K562 (cell line): ENCODE measurements around the gene NAALAD2. TPM values are rescaled to one million over a fixed set of nuclear protein-coding genes. Genes with fewer than 3 reads are reported as not detected.

ENCODE experiments used
- ARID1B ChIP-seq: fragments of 450-650 bp; IDR thresholded peaks from 2 replicates; pipeline ENCODE4 v1.6.1; 2016; ENCODE audit warnings: antibody characterized with exemption, mild to moderate bottlenecking, inconsistent platforms
- ARID3A ChIP-seq: IDR thresholded peaks from 2 replicates; pipeline ENCODE4 v1.6.1; 2012; ENCODE audit warnings: low read depth, low read length, improper control_type of control experiment, borderline replicate concordance
- ARNT ChIP-seq, 2 experiments: fragments of 450-650 bp; IDR thresholded peaks; 2 replicates each; pipeline ENCODE4 v1.6.1; 2016; ENCODE audit warnings: mild to moderate bottlenecking in 1 of 2
- ATF3 ChIP-seq, 2 experiments: fragments of 450-650 bp in 1 of 2; sonication (generic) in 1 of 2; formaldehyde crosslinking in 1 of 2; IDR thresholded peaks in 1 of 2; conservative IDR thresholded peaks in 1 of 2; 2 replicates each; pipeline versions ENCODE4 v1.6.1 to v1.8.1; 2016 to 2023; ENCODE audit warnings: mild to moderate bottlenecking in 2 of 2, moderate library complexity in 2 of 2, inconsistent platforms in 1 of 2, missing genetic modification reagents in 1 of 2
- CREM ChIP-seq: IDR thresholded peaks from 2 replicates; pipeline ENCODE4 v1.6.1; 2014; ENCODE audit warnings: antibody characterized with exemption, low read depth
- DPF2 ChIP-seq: fragments of 450-650 bp; IDR thresholded peaks from 2 replicates; pipeline ENCODE4 v1.6.1; 2016
- HOXB6 ChIP-seq: fragments of 250-450 bp; sonication (Bioruptor Pico); IDR thresholded peaks from 2 replicates; pipeline ENCODE4 v1.5.1; 2022; ENCODE audit warnings: mild to moderate bottlenecking, borderline replicate concordance
- JUND ChIP-seq, 2 experiments: IDR thresholded peaks; 2 replicates in 1 of 2; 3 replicates in 1 of 2; pipeline ENCODE4 v1.6.1; 2011; ENCODE audit warnings: borderline replicate concordance in 2 of 2, low read depth in 2 of 2, low read length in 2 of 2, improper control_type of control experiment in 1 of 2, missing biosample characterization in 1 of 2, missing genetic modification characterization in 1 of 2, missing genetic modification reagents in 1 of 2
- KLF10 ChIP-seq: fragments of 250-450 bp; sonication (Bioruptor Pico); IDR thresholded peaks from 2 replicates; pipeline ENCODE4 v1.6.1; 2021; ENCODE audit warnings: matching md5 sums
- MTA3 ChIP-seq: fragments of 450-650 bp; formaldehyde crosslinking; IDR thresholded peaks from 2 replicates; pipeline ENCODE4 v1.6.1; 2017; ENCODE audit warnings: mild to moderate bottlenecking, borderline replicate concordance
- MYNN ChIP-seq, 2 experiments: sonication (generic); formaldehyde crosslinking in 1 of 2; IDR thresholded peaks; 2 replicates each; pipeline versions ENCODE4 v1.5.0 to v1.6.1; 2016 to 2020; ENCODE audit warnings: antibody characterized with exemption in 1 of 2, missing genetic modification reagents in 1 of 2
- NFIC ChIP-seq: fragments of 450-650 bp; IDR thresholded peaks from 2 replicates; pipeline ENCODE4 v1.6.1; 2017; ENCODE audit warnings: mild to moderate bottlenecking, inconsistent platforms
- PTRF ChIP-seq: fragments of 450-650 bp; IDR thresholded peaks from 2 replicates; pipeline ENCODE4 v1.6.1; 2016; ENCODE audit warnings: mild to moderate bottlenecking, missing genetic modification characterization, missing compliant biosample characterization
- RBBP5 ChIP-seq: fragments of 200-600 bp; sonication (generic); IDR thresholded peaks from 2 replicates; pipeline ENCODE4 v1.6.1; 2012; ENCODE audit warnings: borderline replicate concordance, mild to moderate bottlenecking, low read length, control low read depth, inconsistent platforms; ENCODE audit not compliant: insufficient read depth, poor library complexity, severe bottlenecking
- TRIM24 ChIP-seq, 2 experiments: fragments of 450-650 bp; IDR thresholded peaks; 2 replicates each; pipeline ENCODE4 v1.6.1; 2016
- ZNF124 ChIP-seq: sonication (generic); formaldehyde crosslinking; IDR thresholded peaks from 2 replicates; pipeline ENCODE4 v1.8.1; 2022; ENCODE audit warnings: missing genetic modification reagents
- ZNF384 ChIP-seq: IDR thresholded peaks from 2 replicates; pipeline ENCODE4 v1.6.1; 2012; ENCODE audit warnings: low read depth, low read length, improper control_type of control experiment
- ZNF407 ChIP-seq: fragments of 450-650 bp; IDR thresholded peaks from 2 replicates; pipeline ENCODE4 v1.6.1; 2016; ENCODE audit warnings: low read depth
- polyA plus RNA-seq, 8 experiments: library from polyadenylated mRNA; depleted of rRNA in 4 of 8; stranded (reverse) in 5 of 8; unstranded in 3 of 8; fragments of >200 nt; fragmentation: Nextera tagmentation in 2 of 8; fragmentation: Illumina TruSeq in 1 of 8; extraction: Ambion mirVana in 2 of 8; extraction: Trizol in 1 of 8; gene quantifications; 2 replicates each; pipeline versions ENCODE4 v1.2.1 to v1.2.3, GENCODE V29; 2011 to 2014; ENCODE audit warnings: inconsistent platforms in 1 of 8, missing spikeins in 1 of 8
- total RNA-seq, 7 experiments: library from RNA; depleted of rRNA in 6 of 7; stranded (reverse); fragments of >200 nt in 6 of 7; fragmentation: Illumina TruSeq in 2 of 7; extraction: Trizol in 2 of 7; gene quantifications; 2 replicates each; pipeline versions ENCODE4 v1.2.1 to v1.2.3, GENCODE V29; 2011 to 2021; ENCODE audit warnings: low replicate concordance in 1 of 7

NAALAD2 gene
- total and polyA plus RNA-seq, 9 of the 15 experiments (the other 6 are each of a cell fraction or from before 2014, with no cell fraction given), result 0.05 to 0.24 (median 0.12) TPM

GRCh38 chr11:90241414-90241813 is 107.0 kb downstream of the NAALAD2 start (continued):
- peak; percentile 38; the same call in 1 of the 2 replicates for TF ChIP-seq ZNF407
- no peak for TF ChIP-seq KLF10 (CRISPR knock-in tag)
- TF ChIP-seq MTA3, result no peak
- TF ChIP-seq ARNT (IDR thresholded peaks at IDR 0.05), result peak in 1 of 2 experiments; percentile 24; a peak in 1 of 4 replicates
- no peak for TF ChIP-seq PTRF (tag)
- TF ChIP-seq ATF3 (IDR thresholded peaks at IDR 0.05), result peak; percentile 98
- TF ChIP-seq ATF3 (CRISPR knock-in tag; conservative IDR thresholded peaks at IDR 0.05), result no peak
- peak; percentile 75 for TF ChIP-seq DPF2
- TF ChIP-seq NFIC, result peak; percentile 94
- TF ChIP-seq MYNN (IDR thresholded peaks at IDR 0.05), result no peak
- TF ChIP-seq MYNN (CRISPR knock-in tag; IDR thresholded peaks at IDR 0.05), result no peak
- peak; percentile 17; the same call in 1 of the 2 replicates for TF ChIP-seq CREM
- TF ChIP-seq JUND (IDR thresholded peaks at IDR 0.05; ENCODE audit: borderline replicate concordance, low read depth, low read length), result peak; percentile 75
- TF ChIP-seq JUND (tag; IDR thresholded peaks at IDR 0.05; ENCODE audit: borderline replicate concordance, low read depth, low read length), result no peak; the same call in 2 of the 3 replicates
- TF ChIP-seq ZNF384, result peak; percentile 95
- no peak for TF ChIP-seq ARID3A
- no peak for TF ChIP-seq ZNF124
- no peak for TF ChIP-seq RBBP5
- peak; percentile 30 to 74; a peak in 2 of 4 replicates for TF ChIP-seq TRIM24 (IDR thresholded peaks at IDR 0.05)
- TF ChIP-seq ARID1B, result peak; percentile 47; the same call in 1 of the 2 replicates
- TF ChIP-seq HOXB6 (CRISPR knock-in tag), result no peak
